K562 (cell line): Measurements from ENCODE around the gene RPTOR. TPM values are rescaled to one million over a fixed set of nuclear protein-coding genes. Genes with fewer than 3 reads are reported as not detected.

Experiments
- ATAC-seq: fragments of 200-7000 bp; cut with Tn5 transposase; 3 replicates; pipeline ENCODE4 v1.9.1; 2020; ENCODE audit warnings: moderate library complexity
- BruUV-seq: library from RNA; stranded (reverse); fragments of 400-500 nt; replicated peaks from 2 replicates; lab custom pipeline; 2021; lab: Mats Ljungman, UMichigan
- CTCF ChIA-PET: fragments of 300-600 bp; formaldehyde crosslinking; extraction: SDS; loops from one replicate; lab custom pipeline; 2021; ENCODE audit warnings: low intra/inter-chr PET ratio; lab: Yijun Ruan, JAX
- POLR2A ChIA-PET: fragments of 300-600, 350-650 bp; sonication (Branson Sonifier 250); formaldehyde crosslinking; extraction: SDS; loops from one replicate; lab custom pipeline; 2021; ENCODE audit warnings: antibody characterized with exemption, inconsistent platforms; lab: Yijun Ruan, JAX
- DNase-seq, 4 experiments: peaks; one replicate each; pipeline versions ENCODE4 v3.0.0 to v3.0.0-alpha.2; 2011 to 2018; ENCODE audit warnings: low spot score in 3 of 4, mixed read lengths in 3 of 4; ENCODE audit errors: extremely low read depth in 1 of 4
- FAIRE-seq: peaks from 2 replicates; lab custom pipeline; 2011; peaks lifted over from hg19 to GRCh38; lab: Jason Lieb, UNC
- H2AFZ ChIP-seq: 2 replicates; pipeline ENCODE4 v1.6.0; 2011; ENCODE audit warnings: low read depth, low read length, control low read depth, inconsistent platforms
- H3K27ac ChIP-seq: fragments of 200-600 bp; 3 replicates; pipeline ENCODE4 v1.8.0; 2011; ENCODE audit warnings: low read depth, mild to moderate bottlenecking, control low read depth, inconsistent platforms, low read length, moderate library complexity, mixed read lengths; ENCODE audit errors: extremely low read depth
- H3K27me3 ChIP-seq, 2 experiments: fragments of 300-600 bp in 1 of 2; 2 replicates in 1 of 2; 3 replicates in 1 of 2; pipeline versions ENCODE4 v1.6.0 to v1.8.0; 2011; ENCODE audit warnings: inconsistent platforms in 2 of 2, low read length in 2 of 2, mild to moderate bottlenecking in 1 of 2, mixed read lengths in 1 of 2, moderate library complexity in 1 of 2; ENCODE audit not compliant: control insufficient read depth in 2 of 2, insufficient read depth in 2 of 2
- H3K36me3 ChIP-seq: fragments of 300-600 bp; 3 replicates; pipeline ENCODE4 v1.8.0; 2011; ENCODE audit warnings: mild to moderate bottlenecking, low read length, inconsistent platforms; ENCODE audit not compliant: control insufficient read depth, insufficient read depth
- H3K4me1 ChIP-seq, 2 experiments: fragments of 200-600 bp in 1 of 2; replicated peaks in 1 of 2; 2 replicates in 1 of 2; 3 replicates in 1 of 2; pipeline versions ENCODE4 v1.5.1 to v1.8.0; 2011; ENCODE audit warnings: inconsistent platforms in 2 of 2, low read length in 2 of 2, mild to moderate bottlenecking in 1 of 2, mixed read lengths in 1 of 2, moderate library complexity in 1 of 2; ENCODE audit not compliant: control insufficient read depth in 2 of 2, insufficient read depth in 2 of 2
- H3K4me2 ChIP-seq: 2 replicates; pipeline ENCODE4 v1.6.1; 2011; ENCODE audit warnings: low read length, control low read depth, inconsistent platforms, mixed read lengths; ENCODE audit not compliant: insufficient read depth
- H3K4me3 ChIP-seq: fragments of 200-600 bp; sonication (generic), shearing (Covaris generic); 2 replicates; pipeline ENCODE4 v1.5.1; 2016; ENCODE audit warnings: control low read depth, inconsistent platforms
- H3K79me2 ChIP-seq: fragments of 200-600 bp; 3 replicates; pipeline ENCODE4 v1.8.0; 2011; ENCODE audit warnings: low read length, inconsistent platforms; ENCODE audit not compliant: control insufficient read depth, insufficient read depth
- H3K9ac ChIP-seq, 2 experiments: 2 replicates each; pipeline versions ENCODE4 v1.6.0 to v1.6.1; 2011; ENCODE audit warnings: low read depth in 2 of 2, low read length in 2 of 2, control low read depth in 1 of 2, inconsistent platforms in 1 of 2, mild to moderate bottlenecking in 1 of 2, mixed read lengths in 1 of 2; ENCODE audit not compliant: insufficient read depth in 1 of 2
- H3K9me1 ChIP-seq: one replicate; pipeline ENCODE4 v1.6.0; 2011; ENCODE audit warnings: inconsistent platforms, mild to moderate bottlenecking, low read length, moderate library complexity; ENCODE audit not compliant: control insufficient read depth, insufficient read depth
- H3K9me3 ChIP-seq: replicated peaks from 2 replicates; pipeline ENCODE4 v1.5.1; 2011; ENCODE audit warnings: low read depth, low read length, inconsistent platforms; ENCODE audit not compliant: control insufficient read depth, insufficient read depth
- H4K20me1 ChIP-seq: replicated peaks from 2 replicates; pipeline ENCODE4 v1.6.1; 2011; ENCODE audit warnings: low read length, inconsistent platforms, mixed read lengths; ENCODE audit not compliant: control insufficient read depth, insufficient read depth
- PRDM10 ChIP-seq: fragments of 450-650 bp; IDR thresholded peaks from 2 replicates; pipeline ENCODE4 v1.6.1; 2018; ENCODE audit not compliant: partially characterized antibody
- SAFB2 ChIP-seq: fragments of 200-400 bp; formaldehyde crosslinking; IDR thresholded peaks from 2 replicates; pipeline ENCODE4 v1.6.1; 2018; ENCODE audit warnings: borderline replicate concordance, low read length, low read depth, moderate library complexity; ENCODE audit not compliant: severe bottlenecking
- ZNF24 ChIP-seq: fragments of 450-650 bp; IDR thresholded peaks from 2 replicates; pipeline ENCODE4 v1.6.1; 2016
- WGBS: fragments of 100-300 bp; shearing (Covaris generic); methylation state at CpG from one replicate; pipeline ENCODE4 v1.1.6; 2016; ENCODE audit warnings: low coverage, mixed read lengths; ENCODE audit not compliant: insufficient coverage; ENCODE audit errors: missing lambda C conversion rate; 5-methylcytosine and 5-hydroxymethylcytosine counted together
- in situ Hi-C: fragments of 300-500 bp; cut with MboI; formaldehyde crosslinking; loops from 4 replicates; pipeline ENCODE4 v1.15.0; 2018; ENCODE audit warnings: inconsistent platforms, mixed read lengths
- intact Hi-C: fragments of 100-400 bp; cut with micrococcal nuclease; formaldehyde crosslinking; loops from 2 replicates; pipeline ENCODE4 v1.14.2; 2022
- polyA plus RNA-seq, 8 experiments: library from polyadenylated mRNA; depleted of rRNA in 4 of 8; stranded (reverse) in 5 of 8; unstranded in 3 of 8; fragments of >200 nt; fragmentation: Nextera tagmentation in 2 of 8; fragmentation: Illumina TruSeq in 1 of 8; extraction: Ambion mirVana in 2 of 8; extraction: Trizol in 1 of 8; gene quantifications; 2 replicates each; pipeline versions ENCODE4 v1.2.1 to v1.2.3, GENCODE V29; 2011 to 2014; ENCODE audit warnings: inconsistent platforms in 1 of 8, missing spikeins in 1 of 8
- total RNA-seq, 7 experiments: library from RNA; depleted of rRNA in 6 of 7; stranded (reverse); fragments of >200 nt in 6 of 7; fragmentation: Illumina TruSeq in 2 of 7; extraction: Trizol in 2 of 7; gene quantifications; 2 replicates each; pipeline versions ENCODE4 v1.2.1 to v1.2.3, GENCODE V29; 2011 to 2021; ENCODE audit warnings: low replicate concordance in 1 of 7

Gene RPTOR
- total and polyA plus RNA-seq, 9 of the 15 experiments (the other 6 are each of a cell fraction or from before 2014, with no cell fraction given) = 0.24 to 54.1 (median 10.2) TPM

- Histone ChIP-seq H3K27me3 (no peaks in the 10 kb centered on the region), H3K9me1 (no peaks in the 10 kb centered on the region), H2AFZ (no peak overlapping the region), H3K4me3 (no peak overlapping the region), H3K4me2 (no peak overlapping the region)
- 60% methylated on average over 4 of the region's 4 CpGs for WGBS
- intact Hi-C loops = no loop called here
- no peak for TF ChIP-seq SAFB2
- TF ChIP-seq PRDM10 = no peak
- no peak for TF ChIP-seq ZNF24
- TF ChIP-seq, all 486 proteins: peak for 0
- no peaks in the 10 kb centered on the region for H3K9me3 ChIP-seq
- BruUV-seq = no TSS peak
- peaks cover 28% of the 10 kb centered on the region for H3K79me2 ChIP-seq
- no peak for FAIRE-seq
- no peak overlapping the region for H3K27ac ChIP-seq
- no peak overlapping the region; a peak in 1 of 4 replicates for H3K9ac ChIP-seq
- H3K36me3 ChIP-seq = no peaks in the 10 kb centered on the region
- DNase-seq = no peak
- no peak for ATAC-seq
- CTCF ChIA-PET = no interaction called here
- peaks cover 0 to 8% of the 10 kb centered on the region in 2 experiments; a peak in 2 of 5 replicates for H3K4me1 ChIP-seq
- POLR2A ChIA-PET = interaction anchor here (1.1 to 1.5 kb wide), 2 partner anchors 11 to 15 kb away, joined by 3 to 4 read pairs; no protein-coding TSS in a partner anchor
- peaks cover 10% of the 10 kb centered on the region for H4K20me1 ChIP-seq
- in situ Hi-C loops = no loop called here
These were observed 173.8 kb downstream of the RPTOR start for GRCh38 chr17:80718428-80718827.
